GM12875 (cell line): ENCODE results near the gene TSLP.

Experiments used
- H3K4me3 ChIP-seq: one replicate; pipeline ENCODE4 v1.5.1; 2011; ENCODE audit warnings: low read depth, low read length, control low read depth
- CTCF ChIP-seq: IDR thresholded peaks from 2 replicates; pipeline ENCODE4 v1.5.1; 2011; ENCODE audit warnings: low read depth, mild to moderate bottlenecking, control low read depth, inconsistent platforms, low read length, moderate library complexity, borderline replicate concordance; ENCODE audit not compliant: insufficient read depth

The TSLP gene

GRCh38 chr5:111071413-111071812 lies at the start of gene TSLP:
TSLP (plus strand) TSS chr5:111071713; CDS start chr5:111071891, 178 bp downstream.
- no peak within 1 kb of the TSS for H3K4me3 ChIP-seq
- no peak for TF ChIP-seq CTCF

- no peak for TF ChIP-seq CTCF
- no peak overlapping the region for H3K4me3 ChIP-seq
These were observed 49.2 kb upstream of the TSLP start for GRCh38 chr5:111022301-111022700.

GRCh38 chr5:111028865-111029264 lies 42.6 kb upstream of the TSLP start:
- H3K4me3 ChIP-seq = no peak overlapping the region
- no peak for TF ChIP-seq CTCF

- TF ChIP-seq CTCF = no peak
- H3K4me3 ChIP-seq = no peak overlapping the region
These were observed 27.6 kb upstream of the TSLP start for GRCh38 chr5:111043712-111044506.

- TF ChIP-seq CTCF = no peak
- no peak overlapping the region for H3K4me3 ChIP-seq
These were observed 13.4 kb upstream of the TSLP start for GRCh38 chr5:111058064-111058463.

- H3K4me3 ChIP-seq = no peak overlapping the region
- no peak for TF ChIP-seq CTCF
These were observed 11.3 kb upstream of the TSLP start for GRCh38 chr5:111060169-111060568.

GRCh38 chr5:111061618-111062017 lies 9.9 kb upstream of the TSLP start:
- TF ChIP-seq CTCF = no peak
- no peak overlapping the region for H3K4me3 ChIP-seq
